IPS DF 4.7 (cell line): ENCODE data around the gene BRD8.

Source experiments
- DNase-seq: peaks from one replicate; pipeline ENCODE4 v3.0.0-alpha.2; 2013; ENCODE audit warnings: low spot score; ENCODE audit errors: extremely low read depth

BRD8 gene

DNA sequence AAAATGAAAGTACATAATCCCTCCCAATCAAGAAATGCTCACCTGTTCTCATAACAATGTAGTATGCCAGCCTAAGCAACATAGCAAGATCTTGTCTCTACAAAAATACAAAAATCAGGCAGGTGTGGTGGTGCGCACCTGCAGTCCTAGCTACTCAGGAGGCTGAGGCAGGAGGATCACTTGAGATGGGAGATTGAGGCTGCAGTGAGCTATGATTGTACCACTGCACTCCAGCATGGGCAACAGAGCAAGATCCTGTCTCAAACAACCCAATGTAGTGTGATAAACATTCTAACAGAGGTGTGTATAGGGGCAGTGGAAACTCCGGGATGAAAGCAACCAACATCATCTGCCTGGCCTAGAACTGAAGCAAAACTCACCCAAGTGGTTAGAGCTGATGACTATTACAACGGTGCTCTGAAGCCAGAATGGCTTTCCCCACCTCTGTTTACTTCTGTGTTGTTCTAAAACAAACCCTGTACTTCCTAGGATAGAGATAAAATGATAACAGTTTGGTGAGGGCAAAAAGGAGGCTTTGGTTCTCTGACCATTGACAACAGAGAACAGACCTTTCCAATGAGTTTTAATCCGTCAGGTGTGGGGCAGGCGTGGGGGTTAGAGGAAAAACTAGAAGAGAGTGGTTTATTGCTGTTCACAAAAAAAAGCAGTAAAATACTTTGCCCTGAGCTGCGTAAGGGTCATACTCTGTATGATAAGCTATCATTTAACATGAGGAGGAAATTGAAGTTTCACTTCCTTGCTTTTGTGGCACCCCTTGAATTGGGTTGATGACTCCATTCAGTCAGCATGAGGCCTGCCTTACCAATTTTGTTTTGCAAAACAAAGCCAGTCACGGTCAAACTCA is 75.7 kb downstream of the BRD8 start:
- no peak for DNase-seq

- DNase-seq: no peak
Measured at GRCh38 chr5:138096997-138097828, 81.2 kb downstream of the BRD8 start.

DNA sequence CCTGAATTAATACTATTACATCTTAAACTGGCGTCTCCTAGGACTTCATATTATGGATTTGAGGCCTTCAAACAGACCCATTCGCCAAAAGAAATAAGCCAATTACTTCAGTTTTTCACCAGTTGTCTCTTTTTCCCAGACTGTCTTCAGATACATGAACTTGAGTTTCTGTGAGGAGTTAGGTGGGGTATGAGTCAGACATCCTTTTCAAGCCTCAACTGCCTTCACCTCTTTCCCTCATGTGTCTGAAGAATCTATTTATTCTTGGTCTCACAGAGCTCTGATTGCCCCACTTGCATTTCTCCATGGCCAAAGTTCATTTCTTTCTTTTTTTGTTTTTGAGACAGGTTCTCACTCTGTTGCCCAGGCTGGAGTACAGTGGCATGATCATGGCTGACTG is 82.1 kb downstream of the BRD8 start:
- no peak for DNase-seq

- DNase-seq: peak; percentile 66
Measured at GRCh38 chr5:138095100-138095907, 83.1 kb downstream of the BRD8 start.

GRCh38 chr5:138093036-138093435 is 85.4 kb downstream of the BRD8 start:
- no peak for DNase-seq

DNA sequence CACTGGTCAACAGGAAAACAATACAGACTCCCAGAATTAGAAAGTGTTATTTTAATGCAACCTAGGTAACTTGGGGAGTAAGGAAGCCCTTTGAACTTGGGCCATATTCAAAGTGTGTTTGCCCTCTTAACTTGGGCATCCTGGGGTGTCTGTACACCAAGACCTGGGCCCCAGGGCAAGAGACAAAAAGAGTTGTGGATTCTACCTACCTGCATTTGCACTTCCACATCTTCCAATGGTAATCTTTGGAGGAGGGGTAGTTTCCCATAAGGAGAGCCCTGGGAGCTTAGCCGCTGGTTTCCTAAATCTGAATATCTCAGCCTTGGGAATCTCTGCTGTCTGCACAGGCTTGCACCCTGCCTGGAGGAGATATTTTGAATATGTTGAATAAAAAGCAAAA is 86.1 kb downstream of the BRD8 start:
- no peak for DNase-seq

DNA sequence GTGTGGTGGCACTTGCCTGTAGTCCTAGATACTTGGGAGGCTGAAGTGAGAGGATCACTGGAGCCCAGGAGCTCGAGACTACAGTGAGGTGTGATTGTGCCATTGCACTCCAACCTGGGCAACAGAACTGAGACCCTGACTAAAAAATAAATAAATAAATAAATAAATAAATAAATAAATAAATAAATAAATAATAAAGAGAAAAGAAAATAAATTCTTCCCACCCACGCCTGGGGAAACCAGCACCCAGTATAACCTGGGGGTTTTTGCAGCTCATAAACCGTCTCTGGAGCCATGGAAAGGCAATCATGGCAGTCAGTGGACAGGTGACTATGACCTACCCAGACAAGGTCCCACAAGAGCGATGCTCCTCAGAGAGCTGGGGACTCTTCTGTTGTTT is 86.7 kb downstream of the BRD8 start:
- DNase-seq: no peak
